Omental fat pad (tissue), 4 donors: Measurements from ENCODE around the gene TSR2. TPM values are rescaled to one million over a fixed set of nuclear protein-coding genes. Genes with fewer than 3 reads are reported as not detected.

Source experiments
- ATAC-seq: fragments of 150-250 bp; one replicate; pipeline ENCODE4 v1.9.1; 2016; ENCODE audit warnings: mild to moderate bottlenecking, moderate library complexity; ENCODE audit not compliant: low FRiP score
- DNase-seq: peaks from one replicate; pipeline ENCODE4 v3.0.0-alpha.2; 2019; ENCODE audit warnings: low spot score
- CTCF ChIP-seq, 3 donors: fragments of 450-650 bp; IDR thresholded peaks; one replicate each; pipeline ENCODE4 v1.5.1; 2016 to 2017; ENCODE audit warnings: antibody characterized with exemption in 3 of 3, mild to moderate bottlenecking in 3 of 3, moderate library complexity in 2 of 3
- total RNA-seq, 4 donors: library from RNA; depleted of rRNA; stranded (reverse); fragments of >200 nt; gene quantifications; one replicate each; pipeline ENCODE4 v1.1.0, GENCODE V29; 2016

Gene TSR2
- total RNA-seq, 4 donors from 2014 or later: 14.8 to 29.9 (median 17.4) TPM

- ATAC-seq (no peak), DNase-seq (no peak)
- TF ChIP-seq CTCF (IDR thresholded peaks at IDR 0.05): no peak
Measured at GRCh38 chrX:54435121-54435520, 5.1 kb upstream of the TSR2 start.

GRCh38 chrX:54442790-54443189 lies 2.6 kb downstream of the TSR2 start:
- no peak for ATAC-seq
- no peak for TF ChIP-seq CTCF (IDR thresholded peaks at IDR 0.05)
- DNase-seq: no peak

GRCh38 chrX:54444752-54445151 lies 4.5 kb downstream of the TSR2 start:
- DNase-seq (no peak), ATAC-seq (no peak)
- TF ChIP-seq CTCF (IDR thresholded peaks at IDR 0.05): no peak

- DNase-seq: no peak
- no peak for ATAC-seq
- no peak for TF ChIP-seq CTCF (IDR thresholded peaks at IDR 0.05)
Measured at GRCh38 chrX:54446084-54446483, 5.9 kb downstream of the TSR2 start.

GRCh38 chrX:54447461-54447860 lies 7.3 kb downstream of the TSR2 start:
- DNase-seq (no peak), ATAC-seq (no peak)
- TF ChIP-seq CTCF (IDR thresholded peaks at IDR 0.05): no peak

- no peak for TF ChIP-seq CTCF (IDR thresholded peaks at IDR 0.05)
- ATAC-seq: no peak
- DNase-seq: no peak
Measured at GRCh38 chrX:54449929-54450328, 9.7 kb downstream of the TSR2 start.

- ATAC-seq: no peak
- no peak for TF ChIP-seq CTCF (IDR thresholded peaks at IDR 0.05)
- no peak for DNase-seq
Measured at GRCh38 chrX:54452920-54453319, 12.7 kb downstream of the TSR2 start.
